ENCODE data around the gene ZNF653. TPM values are rescaled to one million over a fixed set of nuclear protein-coding genes. Genes with fewer than 3 reads are reported as not detected.
A peak's percentile ranks its signal among the peaks of the same experiment; 100 is the strongest.
"Not testable (repeated sequence)": the region's sequence is repeated elsewhere in the genome, so short reads cannot be mapped to it uniquely, and the experiment has no call there.

Gene ZNF653
- total RNA-seq, 1 donor from 2014 or later = 14.7 TPM

- DNase-seq (ENCODE audit: low spot score) = peak; percentile 86
These were observed 23.9 kb downstream of the ZNF653 start for GRCh38 chr19:11481534-11482383.

- DNase-seq (ENCODE audit: low spot score) = no peak
These were observed 24.7 kb downstream of the ZNF653 start, which contains the start of gene ELAVL3 for GRCh38 chr19:11480715-11481533. ELAVL3 (minus strand) TSS chr19:11481046; CDS start chr19:11480608, 438 bp downstream.

GRCh38 chr19:11479898-11480714, 25.5 kb downstream of the ZNF653 start:
- DNase-seq (ENCODE audit: low spot score) = no peak

GRCh38 chr19:11479090-11479897, 26.3 kb downstream of the ZNF653 start:
- no peak for DNase-seq (ENCODE audit: low spot score)

GRCh38 chr19:11478167-11479089, 27.2 kb downstream of the ZNF653 start:
- DNase-seq (ENCODE audit: low spot score) = no peak

- no peak for DNase-seq (ENCODE audit: low spot score)
These were observed 29.8 kb downstream of the ZNF653 start for GRCh38 chr19:11475861-11476260.

GRCh38 chr19:11475343-11475742, 30.3 kb downstream of the ZNF653 start:
- not testable (repeated sequence) for DNase-seq (ENCODE audit: low spot score)

GRCh38 chr19:11473725-11474124, 31.9 kb downstream of the ZNF653 start:
- no peak for DNase-seq (ENCODE audit: low spot score)

GRCh38 chr19:11468266-11468845, 37.3 kb downstream of the ZNF653 start:
- DNase-seq (ENCODE audit: low spot score) = peak; percentile 66

- DNase-seq (ENCODE audit: low spot score) = no peak
These were observed 40.0 kb downstream of the ZNF653 start for GRCh38 chr19:11465600-11465999.

- no peak for DNase-seq (ENCODE audit: low spot score)
These were observed 41.0 kb downstream of the ZNF653 start for GRCh38 chr19:11464333-11465265.

GRCh38 chr19:11463391-11463790, 42.2 kb downstream of the ZNF653 start:
- no peak for DNase-seq (ENCODE audit: low spot score)

- no peak for DNase-seq (ENCODE audit: low spot score)
These were observed 44.2 kb downstream of the ZNF653 start for GRCh38 chr19:11461453-11461852.

GRCh38 chr19:11460207-11460606, 45.4 kb downstream of the ZNF653 start:
- no peak for DNase-seq (ENCODE audit: low spot score)

GRCh38 chr19:11458912-11459311, 46.7 kb downstream of the ZNF653 start:
- DNase-seq (ENCODE audit: low spot score) = not testable (repeated sequence)

- no peak for DNase-seq (ENCODE audit: low spot score)
These were observed 47.3 kb downstream of the ZNF653 start for GRCh38 chr19:11458236-11458900.

- DNase-seq (ENCODE audit: low spot score) = no peak
These were observed 47.8 kb downstream of the ZNF653 start for GRCh38 chr19:11457831-11458230.

GRCh38 chr19:11457115-11457514, 48.5 kb downstream of the ZNF653 start:
- no peak for DNase-seq (ENCODE audit: low spot score)
